GM12892 (cell line): Measurements from ENCODE around the gene DYNC1H1.

Experiments
- POLR2A ChIP-seq: IDR thresholded peaks from 2 replicates; pipeline ENCODE4 v1.6.1; 2011; ENCODE audit warnings: low read depth, low read length, control low read depth
- POLR2AphosphoS5 ChIP-seq: IDR thresholded peaks from 2 replicates; pipeline ENCODE4 v1.6.1; 2011; ENCODE audit warnings: low read depth, low read length, control low read depth
- TAF1 ChIP-seq: IDR thresholded peaks from 2 replicates; pipeline ENCODE4 v1.6.1; 2011; ENCODE audit warnings: low read depth, mild to moderate bottlenecking, control low read depth, low read length, borderline replicate concordance

- TF ChIP-seq POLR2A: no peak
- TF ChIP-seq POLR2AphosphoS5: no peak
- no peak for TF ChIP-seq TAF1
Observed at GRCh38 chr14:101960225-101960624, 4.1 kb upstream of the DYNC1H1 start.
